Esophagus (tissue), 2 donors: ENCODE measurements around the gene P4HA1. TPM values are rescaled to one million over a fixed set of nuclear protein-coding genes. Genes with fewer than 3 reads are reported as not detected.
A peak's percentile ranks its signal among the peaks of the same experiment; 100 is the strongest.
"Not testable (repeated sequence)": the region's sequence is repeated elsewhere in the genome, so short reads cannot be mapped to it uniquely, and the experiment has no call there.

Experiments used
- H3K27ac ChIP-seq, 2 donors: one replicate each; pipeline ENCODE4 v1.5.1; 2013; ENCODE audit warnings: low read depth in 2 of 2, mild to moderate bottlenecking in 2 of 2, inconsistent platforms in 1 of 2, low read length in 1 of 2, moderate library complexity in 1 of 2
- H3K27me3 ChIP-seq, 2 donors: one replicate each; pipeline ENCODE4 v1.6.1; 2013; ENCODE audit warnings: low read length in 2 of 2, control low read depth in 1 of 2, mild to moderate bottlenecking in 1 of 2; ENCODE audit not compliant: insufficient read depth in 2 of 2, control insufficient read depth in 1 of 2
- H3K36me3 ChIP-seq, 2 donors: one replicate each; pipeline ENCODE4 v1.6.1; 2013; ENCODE audit warnings: low read length in 1 of 2; ENCODE audit not compliant: control insufficient read depth in 2 of 2, insufficient read depth in 2 of 2
- H3K4me1 ChIP-seq, 2 donors: one replicate each; pipeline ENCODE4 v1.6.1; 2013; ENCODE audit warnings: low read length in 1 of 2; ENCODE audit not compliant: control insufficient read depth in 2 of 2, insufficient read depth in 2 of 2
- H3K4me3 ChIP-seq, 2 donors: one replicate each; pipeline ENCODE4 v1.5.1; 2013; ENCODE audit warnings: low read length in 2 of 2, mild to moderate bottlenecking in 2 of 2, low read depth in 1 of 2, moderate library complexity in 1 of 2
- H3K9me3 ChIP-seq, 2 donors: one replicate each; pipeline ENCODE4 v1.6.1; 2013; ENCODE audit warnings: mild to moderate bottlenecking in 2 of 2, low read depth in 1 of 2, low read length in 1 of 2, moderate library complexity in 1 of 2; ENCODE audit not compliant: control insufficient read depth in 2 of 2, insufficient read depth in 1 of 2
- WGBS, 2 donors: extraction: QIAGEN DNeasy Blood & Tissue Kit; methylation state at CpG; one replicate each; pipeline ENCODE4 v1.1.7; 2013; 5-methylcytosine and 5-hydroxymethylcytosine counted together
- polyA plus RNA-seq, 2 donors: library from polyadenylated mRNA; stranded (reverse); fragments of 200-250 nt; gene quantifications; one replicate each; pipeline ENCODE4 v1.2.3, GENCODE V29; 2013
- donor health status: healthy with polysubstance abuse.
- donor health status: Bipolar disorder and iron deficiency.

P4HA1 gene
- polyA plus RNA-seq, 2 donors = 4.0 to 5.1 TPM

- H3K27ac ChIP-seq, H3K27me3 ChIP-seq, H3K4me1 ChIP-seq, H3K9me3 ChIP-seq, H3K36me3 ChIP-seq, H3K4me3 ChIP-seq: not testable (repeated sequence)
- WGBS, 2 donors = 93 to 97% methylated on average over 7 of the region's 7 CpGs
Measured at GRCh38 chr10:73023455-73024070, 73.1 kb downstream of the P4HA1 start.

GRCh38 chr10:73022961-73023360, 73.7 kb downstream of the P4HA1 start:
- H3K9me3 ChIP-seq, H3K36me3 ChIP-seq, H3K4me1 ChIP-seq, H3K4me3 ChIP-seq, H3K27ac ChIP-seq, H3K27me3 ChIP-seq: not testable (repeated sequence)
- 82 to 84% methylated on average over 4 of the region's 4 CpGs for WGBS, 2 donors

- H3K27ac ChIP-seq = peak overlapping the region in 1 of 2 donors; percentile 55
- not testable (repeated sequence) for H3K4me3 ChIP-seq, H3K27me3 ChIP-seq, H3K36me3 ChIP-seq, H3K9me3 ChIP-seq, H3K4me1 ChIP-seq
- 83 to 85% methylated on average over 6 of the region's 6 CpGs for WGBS, 2 donors
Measured at GRCh38 chr10:73021538-73022164, 75.0 kb downstream of the P4HA1 start.

GRCh38 chr10:73021050-73021449, 75.6 kb downstream of the P4HA1 start:
- Histone ChIP-seq H3K36me3 (no peaks in the 10 kb centered on the region), H3K27me3 (no peaks in the 10 kb centered on the region), H3K4me1 (peaks cover 0 to 3% of the 10 kb centered on the region in 2 donors), H3K9me3 (no peaks in the 10 kb centered on the region), H3K4me3 (no peak overlapping the region), H3K27ac (no peak overlapping the region)
- 86 to 88% methylated on average over 1 of the region's 1 CpG for WGBS, 2 donors

GRCh38 chr10:73019100-73019499, 77.6 kb downstream of the P4HA1 start:
- Histone ChIP-seq H3K27ac (no peak overlapping the region), H3K4me3 (no peak overlapping the region), H3K36me3 (peaks cover 0 to 2% of the 10 kb centered on the region in 2 donors), H3K4me1 (peaks cover 0 to 3% of the 10 kb centered on the region in 2 donors), H3K27me3 (no peaks in the 10 kb centered on the region), H3K9me3 (no peaks in the 10 kb centered on the region)
- 90 to 94% methylated on average over 1 of the region's 1 CpG for WGBS, 2 donors

- H3K27me3 ChIP-seq = no peaks in the 10 kb centered on the region
- H3K4me1 ChIP-seq = peaks cover 0 to 3% of the 10 kb centered on the region in 2 donors
- H3K4me3 ChIP-seq = no peak overlapping the region
- H3K36me3 ChIP-seq = peaks cover 0 to 2% of the 10 kb centered on the region in 2 donors
- no peak overlapping the region for H3K27ac ChIP-seq
- WGBS, 2 donors = 95 to 100% methylated on average over 1 of the region's 1 CpG
- H3K9me3 ChIP-seq = no peaks in the 10 kb centered on the region
Measured at GRCh38 chr10:73018632-73019031, 78.0 kb downstream of the P4HA1 start.

GRCh38 chr10:73017955-73018480, 78.6 kb downstream of the P4HA1 start:
- Histone ChIP-seq H3K4me1 (peaks cover 0 to 3% of the 10 kb centered on the region in 2 donors), H3K27me3 (no peaks in the 10 kb centered on the region), H3K36me3 (peaks cover 0 to 5% of the 10 kb centered on the region in 2 donors), H3K9me3 (no peaks in the 10 kb centered on the region), H3K27ac (no peak overlapping the region), H3K4me3 (no peak overlapping the region)
- 85 to 88% methylated on average over 2 of the region's 2 CpGs for WGBS, 2 donors

- 94 to 96% methylated on average over 2 of the region's 2 CpGs for WGBS, 2 donors
- peaks cover 0 to 6% of the 10 kb centered on the region in 2 donors for H3K36me3 ChIP-seq
Measured at GRCh38 chr10:73015779-73016178, 80.9 kb downstream of the P4HA1 start.

GRCh38 chr10:73003822-73004221, 92.8 kb downstream of the P4HA1 start:
- no peaks in the 10 kb centered on the region for H3K9me3 ChIP-seq
- H3K27me3 ChIP-seq = no peaks in the 10 kb centered on the region
- no peaks in the 10 kb centered on the region for H3K36me3 ChIP-seq
- no peak overlapping the region for H3K27ac ChIP-seq
- no peaks in the 10 kb centered on the region for H3K4me1 ChIP-seq
- H3K4me3 ChIP-seq = no peak overlapping the region

More at GRCh38 chr10:73015779-73016178, 80.9 kb downstream of the P4HA1 start:
- no peaks in the 10 kb centered on the region for H3K9me3 ChIP-seq
- H3K4me1 ChIP-seq = peaks cover 0 to 3% of the 10 kb centered on the region in 2 donors
- H3K4me3 ChIP-seq = no peak overlapping the region
- no peak overlapping the region for H3K27ac ChIP-seq
- H3K27me3 ChIP-seq = no peaks in the 10 kb centered on the region

GRCh38 chr10:73000973-73001372, 95.7 kb downstream of the P4HA1 start:
- WGBS, 2 donors = 77 to 87% methylated on average over 3 of the region's 3 CpGs
- Histone ChIP-seq H3K9me3 (no peaks in the 10 kb centered on the region), H3K27me3 (no peaks in the 10 kb centered on the region), H3K4me3 (no peak overlapping the region), H3K27ac (no peak overlapping the region), H3K4me1 (no peaks in the 10 kb centered on the region), H3K36me3 (no peaks in the 10 kb centered on the region)
